GM23338 (cell line): ENCODE measurements around the gene PUM1. TPM values are rescaled to one million over a fixed set of nuclear protein-coding genes. Genes with fewer than 3 reads are reported as not detected.

ENCODE experiments used
- ATAC-seq: fragments of 200-7000 bp; cut with Tn5 transposase; 3 replicates; pipeline ENCODE4 v1.9.1; 2020
- DNase-seq: peaks from one replicate; pipeline ENCODE4 v3.0.0-alpha.2; 2015; ENCODE audit warnings: low spot score
- H2AFZ ChIP-seq: fragments of 200-600 bp; sonication (generic); 2 replicates; pipeline ENCODE4 v1.8.0; 2016; ENCODE audit warnings: antibody characterized with exemption, mild to moderate bottlenecking, moderate library complexity
- H3F3A ChIP-seq: fragments of 200-600 bp; sonication (generic); replicated peaks from 2 replicates; pipeline ENCODE4 v1.8.0; 2017; ENCODE audit warnings: antibody characterized with exemption, mixed run types, low read depth
- H3K27ac ChIP-seq: fragments of 200-600 bp; sonication (generic); 2 replicates; pipeline ENCODE4 v1.6.1; 2016; ENCODE audit warnings: low read depth
- H3K27me3 ChIP-seq: fragments of 200-600 bp; sonication (generic); 2 replicates; pipeline ENCODE4 v1.8.0; 2016; ENCODE audit warnings: mild to moderate bottlenecking, mixed run types, moderate library complexity; ENCODE audit not compliant: insufficient read depth
- H3K36me3 ChIP-seq: fragments of 200-600 bp; sonication (generic); 2 replicates; pipeline ENCODE4 v1.8.0; 2016; ENCODE audit warnings: mild to moderate bottlenecking; ENCODE audit not compliant: insufficient read depth
- H3K4me1 ChIP-seq: fragments of 200-600 bp; sonication (generic); 2 replicates; pipeline ENCODE4 v1.8.0; 2016; ENCODE audit warnings: mild to moderate bottlenecking, moderate library complexity; ENCODE audit not compliant: insufficient read depth
- H3K4me2 ChIP-seq: fragments of 200-600 bp; sonication (generic); 2 replicates; pipeline ENCODE4 v1.7.1; 2017; ENCODE audit warnings: mixed run types
- H3K4me3 ChIP-seq: fragments of 200-600 bp; sonication (generic); 2 replicates; pipeline ENCODE4 v1.6.1; 2016; ENCODE audit warnings: mixed run types
- H3K79me2 ChIP-seq: fragments of 200-600 bp; sonication (generic); replicated peaks from 2 replicates; pipeline ENCODE4 v1.8.0; 2017; ENCODE audit warnings: mild to moderate bottlenecking; ENCODE audit not compliant: insufficient read depth
- H3K9me2 ChIP-seq: fragments of 200-600 bp; sonication (generic); 2 replicates; pipeline ENCODE4 v1.8.0; 2017; ENCODE audit not compliant: insufficient read depth
- H4K20me1 ChIP-seq: fragments of 200-600 bp; sonication (generic); replicated peaks from 2 replicates; pipeline ENCODE4 v1.8.0; 2017; ENCODE audit warnings: mild to moderate bottlenecking; ENCODE audit not compliant: insufficient read depth
- H3K27ac Mint-ChIP-seq: 2 replicates; pipeline ENCODE4 v1.8.0; 2020; ENCODE audit warnings: inconsistent platforms, mild to moderate bottlenecking, moderate library complexity, mixed read lengths
- H3K27me3 Mint-ChIP-seq: 3 replicates; pipeline ENCODE4 v1.8.0; 2022; ENCODE audit warnings: low read depth, mild to moderate bottlenecking, moderate library complexity, mixed read lengths, inconsistent platforms; ENCODE audit not compliant: insufficient read depth, poor library complexity
- H3K36me3 Mint-ChIP-seq: 3 replicates; pipeline ENCODE4 v1.8.0; 2021; ENCODE audit warnings: low read depth, mild to moderate bottlenecking, inconsistent platforms, moderate library complexity, mixed read lengths
- H3K4me1 Mint-ChIP-seq: 3 replicates; pipeline ENCODE4 v1.8.0; 2020; ENCODE audit warnings: mild to moderate bottlenecking, inconsistent platforms, mixed read lengths
- H3K4me3 Mint-ChIP-seq: 3 replicates; pipeline ENCODE4 v1.8.0; 2021; ENCODE audit warnings: moderate library complexity, mild to moderate bottlenecking, inconsistent platforms, mixed read lengths
- H3K9me3 Mint-ChIP-seq: 3 replicates; pipeline ENCODE4 v1.8.0; 2020; ENCODE audit warnings: moderate library complexity, mild to moderate bottlenecking, inconsistent platforms, mixed read lengths
- CREB1 ChIP-seq: fragments of 250-450 bp; sonication (Bioruptor Pico); IDR thresholded peaks from 2 replicates; pipeline ENCODE4 v1.5.0; 2020; ENCODE audit warnings: low read depth, mild to moderate bottlenecking, moderate library complexity
- EZH2 ChIP-seq: fragments of 200-600 bp; sonication (generic); IDR thresholded peaks from one replicate; pipeline ENCODE4 v1.8.0; 2017; ENCODE audit warnings: antibody characterized with exemption, mild to moderate bottlenecking, low read depth; ENCODE audit not compliant: unreplicated experiment
- EZH2phosphoT487 ChIP-seq: fragments of 200-600 bp; sonication (generic); IDR thresholded peaks from one replicate; pipeline ENCODE4 v1.8.1; 2018; ENCODE audit warnings: antibody characterized with exemption; ENCODE audit not compliant: unreplicated experiment
- JUNB ChIP-seq: IDR thresholded peaks from one replicate; pipeline ENCODE4 v1.6.1; 2016; ENCODE audit warnings: antibody characterized with exemption; ENCODE audit not compliant: unreplicated experiment
- NANOG ChIP-seq: IDR thresholded peaks from 2 replicates; pipeline ENCODE4 v1.6.1; 2016; ENCODE audit warnings: antibody characterized with exemption, borderline replicate concordance
- POLR2AphosphoS5 ChIP-seq: IDR thresholded peaks from 2 replicates; pipeline ENCODE4 v1.6.1; 2016; ENCODE audit warnings: antibody characterized with exemption, low read depth
- STAT1 ChIP-seq: IDR thresholded peaks from one replicate; pipeline ENCODE4 v1.6.1; 2016; ENCODE audit warnings: antibody characterized with exemption; ENCODE audit not compliant: unreplicated experiment
- ZNF114 ChIP-seq: fragments of 250-450 bp; sonication (Bioruptor Pico); IDR thresholded peaks from 2 replicates; pipeline ENCODE4 v1.5.0; 2020; ENCODE audit warnings: mild to moderate bottlenecking, moderate library complexity
- ZNF331 ChIP-seq: fragments of 250-450 bp; sonication (Bioruptor Pico); IDR thresholded peaks from 2 replicates; pipeline ENCODE4 v1.5.0; 2020; ENCODE audit warnings: low read depth, mild to moderate bottlenecking, moderate library complexity
- ZNF462 ChIP-seq: fragments of 250-450 bp; sonication (Bioruptor Pico); IDR thresholded peaks from 2 replicates; pipeline ENCODE4 v1.5.0; 2020; ENCODE audit warnings: mild to moderate bottlenecking, moderate library complexity
- polyA plus RNA-seq: library from polyadenylated mRNA; unstranded; fragments of >200 nt; fragmentation: Nextera tagmentation; extraction: Ambion mirVana; gene quantifications from 2 replicates; pipeline ENCODE4 v1.2.1, GENCODE V29; 2016
- total RNA-seq: library from RNA; depleted of rRNA; stranded (reverse); fragments of >200 nt; shearing (Covaris generic); gene quantifications from 2 replicates; pipeline ENCODE4 v1.2.3, GENCODE V29; 2014
- TF ChIP-seq, protein P1 (sequence below), 2 experiments: fragments of 200-600 bp in 1 of 2; sonication (generic) in 1 of 2; conservative IDR thresholded peaks; 2 replicates each; pipeline versions ENCODE4 v1.5.1 to v1.6.1; 2016 to 2017; ENCODE audit warnings: antibody characterized with exemption in 2 of 2, low read depth in 2 of 2, mild to moderate bottlenecking in 2 of 2, moderate library complexity in 1 of 2
- TF ChIP-seq, protein P2 (sequence below): IDR thresholded peaks from one replicate; pipeline ENCODE4 v1.6.1; 2018; ENCODE audit warnings: antibody characterized with exemption; ENCODE audit not compliant: unreplicated experiment
- TF ChIP-seq, protein P3 (sequence below): IDR thresholded peaks from 2 replicates; pipeline ENCODE4 v1.6.1; 2016; ENCODE audit warnings: antibody characterized with exemption

Gene PUM1
- total and polyA plus RNA-seq, 2 experiments from 2014 or later, result 44.4 to 117 TPM

DNA sequence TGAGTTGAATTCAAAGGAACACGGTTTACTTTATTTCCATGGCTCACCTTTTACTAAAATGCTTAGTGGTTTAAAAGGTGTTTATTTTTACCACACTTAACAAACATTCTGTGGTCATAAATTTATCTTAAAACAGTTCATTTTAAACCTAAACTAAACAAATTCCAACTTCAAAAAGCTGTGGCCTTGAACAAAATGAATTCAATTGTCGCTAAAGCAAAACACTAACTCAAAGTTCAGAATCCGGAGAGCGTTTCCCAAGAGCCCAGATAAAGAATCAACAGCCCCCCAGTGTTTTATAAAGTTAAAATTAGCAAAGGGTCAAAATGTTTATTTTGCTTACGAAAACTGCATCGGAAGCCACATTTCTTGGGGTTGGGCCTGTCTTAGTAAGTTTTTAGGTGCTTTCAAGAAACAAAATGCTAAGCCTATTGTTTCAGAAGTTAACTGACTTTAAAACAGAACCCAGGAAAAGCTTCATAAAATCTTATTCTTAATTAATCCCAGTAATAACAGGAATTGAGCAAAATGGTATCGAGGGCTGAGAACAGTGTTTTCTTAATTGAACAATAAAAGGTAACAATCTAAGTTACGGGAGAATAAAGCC, 1.3 kb downstream of the PUM1 start:
- ATAC-seq (no peak), DNase-seq (no peak)
- Mint-ChIP-seq H3K36me3 (peaks cover 18% of the 10 kb centered on the region), H3K27ac (peak overlapping the region; percentile 100), H3K4me3 (peak overlapping the region; percentile 97), H3K27me3 (peaks cover 9% of the 10 kb centered on the region), H3K4me1 (peaks cover 16% of the 10 kb centered on the region), H3K9me3 (no peaks in the 10 kb centered on the region)
- H3K27ac ChIP-seq, result peak overlapping the region; percentile 78
- H3F3A ChIP-seq, result 0 out of 2 replicates have a peak, but pooled peaks cover 3% of the 10 kb centered on the region
- peak overlapping the region; percentile 96 for H3K4me3 ChIP-seq
- H3K4me2 ChIP-seq, result peak overlapping the region; percentile 74
- TF ChIP-seq JUNB, result no peak
- TF ChIP-seq, protein P1, sequence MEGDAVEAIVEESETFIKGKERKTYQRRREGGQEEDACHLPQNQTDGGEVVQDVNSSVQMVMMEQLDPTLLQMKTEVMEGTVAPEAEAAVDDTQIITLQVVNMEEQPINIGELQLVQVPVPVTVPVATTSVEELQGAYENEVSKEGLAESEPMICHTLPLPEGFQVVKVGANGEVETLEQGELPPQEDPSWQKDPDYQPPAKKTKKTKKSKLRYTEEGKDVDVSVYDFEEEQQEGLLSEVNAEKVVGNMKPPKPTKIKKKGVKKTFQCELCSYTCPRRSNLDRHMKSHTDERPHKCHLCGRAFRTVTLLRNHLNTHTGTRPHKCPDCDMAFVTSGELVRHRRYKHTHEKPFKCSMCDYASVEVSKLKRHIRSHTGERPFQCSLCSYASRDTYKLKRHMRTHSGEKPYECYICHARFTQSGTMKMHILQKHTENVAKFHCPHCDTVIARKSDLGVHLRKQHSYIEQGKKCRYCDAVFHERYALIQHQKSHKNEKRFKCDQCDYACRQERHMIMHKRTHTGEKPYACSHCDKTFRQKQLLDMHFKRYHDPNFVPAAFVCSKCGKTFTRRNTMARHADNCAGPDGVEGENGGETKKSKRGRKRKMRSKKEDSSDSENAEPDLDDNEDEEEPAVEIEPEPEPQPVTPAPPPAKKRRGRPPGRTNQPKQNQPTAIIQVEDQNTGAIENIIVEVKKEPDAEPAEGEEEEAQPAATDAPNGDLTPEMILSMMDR (conservative IDR thresholded peaks at IDR 0.05; ENCODE audit: low read depth in 2 of 2), result no peak
- no peak for TF ChIP-seq ZNF114 (CRISPR knock-in tag)
- no peak for TF ChIP-seq EZH2phosphoT487
- TF ChIP-seq POLR2AphosphoS5, result no peak
- no peak for TF ChIP-seq EZH2
- TF ChIP-seq, protein P2, sequence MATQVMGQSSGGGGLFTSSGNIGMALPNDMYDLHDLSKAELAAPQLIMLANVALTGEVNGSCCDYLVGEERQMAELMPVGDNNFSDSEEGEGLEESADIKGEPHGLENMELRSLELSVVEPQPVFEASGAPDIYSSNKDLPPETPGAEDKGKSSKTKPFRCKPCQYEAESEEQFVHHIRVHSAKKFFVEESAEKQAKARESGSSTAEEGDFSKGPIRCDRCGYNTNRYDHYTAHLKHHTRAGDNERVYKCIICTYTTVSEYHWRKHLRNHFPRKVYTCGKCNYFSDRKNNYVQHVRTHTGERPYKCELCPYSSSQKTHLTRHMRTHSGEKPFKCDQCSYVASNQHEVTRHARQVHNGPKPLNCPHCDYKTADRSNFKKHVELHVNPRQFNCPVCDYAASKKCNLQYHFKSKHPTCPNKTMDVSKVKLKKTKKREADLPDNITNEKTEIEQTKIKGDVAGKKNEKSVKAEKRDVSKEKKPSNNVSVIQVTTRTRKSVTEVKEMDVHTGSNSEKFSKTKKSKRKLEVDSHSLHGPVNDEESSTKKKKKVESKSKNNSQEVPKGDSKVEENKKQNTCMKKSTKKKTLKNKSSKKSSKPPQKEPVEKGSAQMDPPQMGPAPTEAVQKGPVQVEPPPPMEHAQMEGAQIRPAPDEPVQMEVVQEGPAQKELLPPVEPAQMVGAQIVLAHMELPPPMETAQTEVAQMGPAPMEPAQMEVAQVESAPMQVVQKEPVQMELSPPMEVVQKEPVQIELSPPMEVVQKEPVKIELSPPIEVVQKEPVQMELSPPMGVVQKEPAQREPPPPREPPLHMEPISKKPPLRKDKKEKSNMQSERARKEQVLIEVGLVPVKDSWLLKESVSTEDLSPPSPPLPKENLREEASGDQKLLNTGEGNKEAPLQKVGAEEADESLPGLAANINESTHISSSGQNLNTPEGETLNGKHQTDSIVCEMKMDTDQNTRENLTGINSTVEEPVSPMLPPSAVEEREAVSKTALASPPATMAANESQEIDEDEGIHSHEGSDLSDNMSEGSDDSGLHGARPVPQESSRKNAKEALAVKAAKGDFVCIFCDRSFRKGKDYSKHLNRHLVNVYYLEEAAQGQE, result no peak
- TF ChIP-seq ZNF462, result no peak
- no peak for TF ChIP-seq STAT1
- TF ChIP-seq, protein P3, sequence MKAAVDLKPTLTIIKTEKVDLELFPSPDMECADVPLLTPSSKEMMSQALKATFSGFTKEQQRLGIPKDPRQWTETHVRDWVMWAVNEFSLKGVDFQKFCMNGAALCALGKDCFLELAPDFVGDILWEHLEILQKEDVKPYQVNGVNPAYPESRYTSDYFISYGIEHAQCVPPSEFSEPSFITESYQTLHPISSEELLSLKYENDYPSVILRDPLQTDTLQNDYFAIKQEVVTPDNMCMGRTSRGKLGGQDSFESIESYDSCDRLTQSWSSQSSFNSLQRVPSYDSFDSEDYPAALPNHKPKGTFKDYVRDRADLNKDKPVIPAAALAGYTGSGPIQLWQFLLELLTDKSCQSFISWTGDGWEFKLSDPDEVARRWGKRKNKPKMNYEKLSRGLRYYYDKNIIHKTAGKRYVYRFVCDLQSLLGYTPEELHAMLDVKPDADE, result no peak
- TF ChIP-seq CREB1 (CRISPR knock-in tag), result no peak
- TF ChIP-seq ZNF331 (CRISPR knock-in tag), result no peak
- TF ChIP-seq NANOG, result no peak
- H2AFZ ChIP-seq, result no peak overlapping the region
- peaks cover 62% of the 10 kb centered on the region for H3K79me2 ChIP-seq
- H3K4me1 ChIP-seq, result peaks cover 17% of the 10 kb centered on the region
- 0 out of 2 replicates have a peak, but pooled peaks cover 4% of the 10 kb centered on the region for H3K36me3 ChIP-seq
- no peaks in the 10 kb centered on the region for H3K9me2 ChIP-seq
- H3K27me3 ChIP-seq, result no peaks in the 10 kb centered on the region
- H4K20me1 ChIP-seq, result peaks cover 39% of the 10 kb centered on the region
